IPS DF 19.7 (cell line): ENCODE results near the gene CCDC184.
"Not testable (repeated sequence)": the region's sequence is repeated elsewhere in the genome, so short reads cannot be mapped to it uniquely, and the experiment has no call there.

Experiments used
- DNase-seq: peaks from one replicate; pipeline ENCODE4 v3.0.0-alpha.2; 2013; ENCODE audit warnings: low read depth, low spot score

Gene CCDC184

GRCh38 chr12:48203192-48203591, 19.7 kb downstream of the CCDC184 start, which contains the start of gene OR10AD1:
Gene OR10AD1, minus strand, starts transcription at chr12:48203292. Its CDS starts 0 bp downstream, at chr12:48203292.
- no peak for DNase-seq

- not testable (repeated sequence) for DNase-seq
These were observed 26.1 kb downstream of the CCDC184 start for GRCh38 chr12:48209495-48209894.

DNA sequence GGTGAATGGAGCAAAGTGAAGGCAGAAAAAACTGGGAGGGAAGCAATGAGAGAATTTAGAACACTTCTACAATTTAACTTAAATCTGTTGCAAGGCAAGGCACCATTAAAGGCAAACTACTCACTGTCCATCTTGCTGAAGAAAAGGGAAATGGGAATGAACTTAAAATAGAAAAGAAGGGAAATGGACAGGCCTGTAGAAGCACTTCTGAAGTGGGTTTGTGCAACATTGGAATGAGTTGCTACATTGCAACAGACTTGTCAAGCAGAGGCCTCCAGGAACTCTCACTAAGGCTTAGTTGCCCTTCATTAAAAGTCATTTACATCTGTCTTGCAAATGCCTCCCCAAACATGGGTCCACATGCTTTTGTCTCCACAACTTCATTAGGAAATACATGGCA, 33.3 kb downstream of the CCDC184 start:
- DNase-seq: no peak

GRCh38 chr12:48219631-48220030, 36.2 kb downstream of the CCDC184 start:
- DNase-seq: no peak

- no peak for DNase-seq
These were observed 37.3 kb downstream of the CCDC184 start for GRCh38 chr12:48220701-48221100.

DNA sequence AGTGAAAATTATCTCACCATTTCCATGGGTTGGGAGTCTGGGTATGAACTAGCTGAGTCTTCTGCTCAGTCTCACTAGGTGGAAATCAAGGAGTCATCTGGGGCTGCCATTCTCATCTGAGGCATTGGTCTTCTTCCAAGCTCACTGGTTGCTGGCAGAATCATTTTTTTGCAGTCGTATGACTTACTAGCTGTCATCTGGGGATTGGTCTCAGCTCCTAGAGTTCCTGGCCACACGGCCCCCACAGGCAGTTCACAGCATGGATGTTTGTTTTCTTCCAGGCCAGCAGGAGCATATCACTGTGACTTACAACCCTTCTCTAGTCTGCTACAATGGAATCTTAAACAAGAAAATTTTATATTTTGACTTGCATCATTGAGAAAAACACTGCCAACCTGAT, 38.2 kb downstream of the CCDC184 start:
- DNase-seq: no peak

DNA sequence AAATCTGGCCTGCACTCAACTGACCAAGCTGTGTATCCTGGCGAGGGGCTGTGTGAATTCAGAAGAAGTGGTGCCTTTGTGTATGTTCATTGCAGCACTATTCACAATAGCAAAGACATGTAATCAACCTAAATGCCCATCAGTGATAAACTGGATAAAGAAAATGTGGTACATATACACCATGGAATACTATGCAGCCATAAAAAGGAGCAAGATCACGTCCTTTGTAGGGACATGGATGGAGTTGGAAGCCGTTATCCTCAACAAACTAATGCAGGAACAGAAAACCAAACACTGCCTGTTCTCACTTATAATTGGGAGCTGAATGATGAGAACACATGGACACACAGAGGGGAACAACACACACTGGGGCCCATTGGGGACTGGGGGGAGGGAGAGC, 41.1 kb downstream of the CCDC184 start:
- DNase-seq: not testable (repeated sequence)

GRCh38 chr12:48231169-48231958, 47.9 kb downstream of the CCDC184 start:
- not testable (repeated sequence) for DNase-seq
